Ramos (cell line): ENCODE measurements around the gene SCN2A.
"Not testable (repeated sequence)": the region's sequence is repeated elsewhere in the genome, so short reads cannot be mapped to it uniquely, and the experiment has no call there.

Source experiments
- in situ Hi-C: fragments of 300-500 bp; cut with MboI; formaldehyde crosslinking; loops from one replicate; pipeline ENCODE4 v1.14.3; 2022; ENCODE audit warnings: low sequenced_read_pairs; ENCODE audit not compliant: unreplicated experiment

SCN2A gene

GRCh38 chr2:165248238-165248637 is 9.0 kb downstream of the SCN2A start:
- in situ Hi-C loops = no loop called here

- in situ Hi-C loops = no loop called here
These were observed 12.2 kb downstream of the SCN2A start for GRCh38 chr2:165251366-165251765.

- in situ Hi-C loops = no loop called here
These were observed 14.0 kb downstream of the SCN2A start for GRCh38 chr2:165253178-165253577.

GRCh38 chr2:165256618-165257017 is 17.4 kb downstream of the SCN2A start:
- in situ Hi-C loops = no loop called here

GRCh38 chr2:165260347-165260746 is 21.1 kb downstream of the SCN2A start:
- in situ Hi-C loops = not testable (repeated sequence)

- in situ Hi-C loops = no loop called here
These were observed 29.5 kb downstream of the SCN2A start for GRCh38 chr2:165268754-165269153.

- in situ Hi-C loops = no loop called here
These were observed 34.0 kb downstream of the SCN2A start for GRCh38 chr2:165273176-165273575.

GRCh38 chr2:165274698-165275097 is 35.5 kb downstream of the SCN2A start:
- in situ Hi-C loops = no loop called here

- in situ Hi-C loops = no loop called here
These were observed 36.7 kb downstream of the SCN2A start for GRCh38 chr2:165275932-165276331.

GRCh38 chr2:165277295-165277694 is 38.1 kb downstream of the SCN2A start:
- in situ Hi-C loops = no loop called here

GRCh38 chr2:165277860-165278656 is 38.8 kb downstream of the SCN2A start:
- in situ Hi-C loops = no loop called here

GRCh38 chr2:165280356-165280755 is 41.1 kb downstream of the SCN2A start:
- in situ Hi-C loops = no loop called here

GRCh38 chr2:165281387-165281786 is 42.2 kb downstream of the SCN2A start:
- in situ Hi-C loops = no loop called here

GRCh38 chr2:165283342-165283741 is 44.1 kb downstream of the SCN2A start:
- in situ Hi-C loops = no loop called here

GRCh38 chr2:165287094-165287778 is 48.0 kb downstream of the SCN2A start:
- in situ Hi-C loops = no loop called here

- in situ Hi-C loops = no loop called here
These were observed 49.9 kb downstream of the SCN2A start for GRCh38 chr2:165289069-165289468.

- in situ Hi-C loops = no loop called here
These were observed 54.5 kb downstream of the SCN2A start for GRCh38 chr2:165293440-165294420.

GRCh38 chr2:165294912-165295311 is 55.7 kb downstream of the SCN2A start:
- in situ Hi-C loops = no loop called here

GRCh38 chr2:165295643-165296042 is 56.4 kb downstream of the SCN2A start:
- in situ Hi-C loops = no loop called here

GRCh38 chr2:165305391-165306096 is 66.3 kb downstream of the SCN2A start:
- in situ Hi-C loops = no loop called here
